ENCODE data around the gene UGT1A3. TPM values are rescaled to one million over a fixed set of nuclear protein-coding genes. Genes with fewer than 3 reads are reported as not detected.

UGT1A3 gene
- total RNA-seq, 1 donor from 2014 or later = not detected

DNA sequence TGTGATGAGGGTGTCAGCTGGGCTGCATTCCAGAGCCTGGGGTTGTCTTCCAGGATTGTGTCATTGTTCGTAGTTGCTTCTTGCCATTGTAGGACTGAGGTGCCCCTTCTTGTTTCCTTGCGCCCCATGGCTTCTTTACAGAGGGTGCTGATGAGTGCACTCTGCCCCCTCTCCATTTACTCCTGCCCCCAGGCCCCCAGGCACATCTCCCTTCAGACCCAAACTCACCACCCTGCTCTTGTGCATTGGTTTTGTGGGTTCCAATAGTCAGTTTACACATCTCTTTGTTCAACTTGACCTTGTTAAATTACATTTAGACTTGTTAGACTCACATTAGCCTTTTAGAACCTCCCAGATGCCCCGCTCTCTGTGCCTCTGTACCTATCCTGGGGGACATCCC lies 92.4 kb downstream of the UGT1A3 start:
- TF ChIP-seq, protein P1, sequence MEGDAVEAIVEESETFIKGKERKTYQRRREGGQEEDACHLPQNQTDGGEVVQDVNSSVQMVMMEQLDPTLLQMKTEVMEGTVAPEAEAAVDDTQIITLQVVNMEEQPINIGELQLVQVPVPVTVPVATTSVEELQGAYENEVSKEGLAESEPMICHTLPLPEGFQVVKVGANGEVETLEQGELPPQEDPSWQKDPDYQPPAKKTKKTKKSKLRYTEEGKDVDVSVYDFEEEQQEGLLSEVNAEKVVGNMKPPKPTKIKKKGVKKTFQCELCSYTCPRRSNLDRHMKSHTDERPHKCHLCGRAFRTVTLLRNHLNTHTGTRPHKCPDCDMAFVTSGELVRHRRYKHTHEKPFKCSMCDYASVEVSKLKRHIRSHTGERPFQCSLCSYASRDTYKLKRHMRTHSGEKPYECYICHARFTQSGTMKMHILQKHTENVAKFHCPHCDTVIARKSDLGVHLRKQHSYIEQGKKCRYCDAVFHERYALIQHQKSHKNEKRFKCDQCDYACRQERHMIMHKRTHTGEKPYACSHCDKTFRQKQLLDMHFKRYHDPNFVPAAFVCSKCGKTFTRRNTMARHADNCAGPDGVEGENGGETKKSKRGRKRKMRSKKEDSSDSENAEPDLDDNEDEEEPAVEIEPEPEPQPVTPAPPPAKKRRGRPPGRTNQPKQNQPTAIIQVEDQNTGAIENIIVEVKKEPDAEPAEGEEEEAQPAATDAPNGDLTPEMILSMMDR (IDR thresholded peaks at IDR 0.05; ENCODE audit: insufficient read depth, low read length, poor library complexity, severe bottlenecking) = no peak
- Histone ChIP-seq H3K27me3 (ENCODE audit: control insufficient read depth, insufficient read depth, low read length) (no peaks in the 10 kb centered on the region), H3K36me3 (ENCODE audit: control insufficient read depth, insufficient read depth, low read length) (no peaks in the 10 kb centered on the region), H3K4me3 (ENCODE audit: low read depth, low read length) (no peak overlapping the region)
- DNase-seq (ENCODE audit: low read depth) = no peak

DNA sequence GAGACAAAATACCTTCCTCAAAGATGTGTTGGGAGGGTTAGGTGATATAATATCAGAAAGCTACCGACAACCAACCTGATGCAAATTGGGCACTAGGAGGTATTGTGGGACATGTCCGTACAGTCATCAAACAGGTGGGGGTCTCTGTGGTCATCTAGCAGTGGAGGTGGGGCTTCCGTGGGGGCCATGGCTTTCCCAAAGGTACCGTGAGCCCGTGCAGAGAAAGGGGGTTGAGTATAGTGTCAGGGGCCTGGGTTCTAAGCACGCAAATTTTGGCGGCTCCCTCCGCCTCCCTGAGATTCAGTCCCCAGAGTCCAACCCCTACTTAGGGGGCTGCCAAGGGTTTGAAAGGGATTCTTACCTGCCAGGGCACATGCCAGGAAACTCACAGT lies 92.9 kb downstream of the UGT1A3 start:
- no peaks in the 10 kb centered on the region for H3K36me3 ChIP-seq (ENCODE audit: control insufficient read depth, insufficient read depth, low read length)

DNA sequence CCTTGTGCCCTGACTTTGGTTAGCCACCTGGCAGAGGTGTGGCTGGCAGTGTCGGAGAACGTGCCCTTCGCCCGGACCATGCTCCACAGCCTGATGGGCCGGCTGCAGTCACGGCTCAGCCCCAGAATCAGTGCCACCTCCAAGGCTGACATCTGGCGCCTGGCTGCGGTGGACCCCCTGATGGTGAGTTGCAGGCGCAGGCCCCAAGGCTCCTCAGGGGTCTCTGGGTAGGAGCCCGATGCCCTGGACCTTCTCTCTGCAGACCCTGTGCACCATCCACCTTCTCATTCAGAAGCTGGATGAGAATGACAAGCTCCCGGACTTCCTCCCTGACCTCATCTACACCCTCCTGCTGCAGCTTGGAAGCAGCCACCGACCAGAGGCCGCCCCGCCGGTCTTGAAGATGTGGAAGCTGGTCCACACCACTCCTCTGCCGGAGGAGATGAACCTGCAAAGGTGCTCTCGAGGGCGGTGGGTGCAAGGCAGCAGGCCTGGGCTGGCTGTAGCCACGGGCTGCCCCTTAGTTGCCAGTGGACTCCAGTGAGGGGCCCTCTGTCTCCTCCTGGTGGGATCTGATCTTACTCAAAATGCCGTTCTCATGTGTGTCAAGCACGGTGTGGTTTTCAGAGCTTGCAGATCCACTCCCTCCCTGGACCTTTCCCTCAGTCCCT lies 93.4 kb downstream of the UGT1A3 start:
- no peaks in the 10 kb centered on the region for H3K36me3 ChIP-seq (ENCODE audit: control insufficient read depth, insufficient read depth, low read length)
- DNase-seq (ENCODE audit: low read depth) = no peak
- H3K27me3 ChIP-seq (ENCODE audit: control insufficient read depth, insufficient read depth, low read length) = no peaks in the 10 kb centered on the region
- H3K4me3 ChIP-seq (ENCODE audit: low read depth, low read length) = no peak overlapping the region
- TF ChIP-seq, protein P1 (IDR thresholded peaks at IDR 0.05; ENCODE audit: insufficient read depth, low read length, poor library complexity, severe bottlenecking) = no peak

More for the DNA sequence above, 92.9 kb downstream of the UGT1A3 start:
- TF ChIP-seq, protein P1 (IDR thresholded peaks at IDR 0.05; ENCODE audit: insufficient read depth, low read length, poor library complexity, severe bottlenecking) = no peak
- no peak for DNase-seq (ENCODE audit: low read depth)
- H3K4me3 ChIP-seq (ENCODE audit: low read depth, low read length) = no peak overlapping the region
- H3K27me3 ChIP-seq (ENCODE audit: control insufficient read depth, insufficient read depth, low read length) = no peaks in the 10 kb centered on the region

Other genes with a start within 250 kb of the UGT1A3 start
- 46.9 and 49.8 TPM in 2 replicates for gene USP40, start 162.3 kb upstream of the UGT1A3 start, total RNA-seq
- gene UGT1A8, start 111.4 kb upstream of the UGT1A3 start, total RNA-seq = not detected in 2 replicates
- gene UGT1A10, start 92.6 kb upstream of the UGT1A3 start, total RNA-seq = not detected in 2 replicates
- not detected in 2 replicates for gene UGT1A9, start 57.1 kb upstream of the UGT1A3 start, total RNA-seq
- not detected in 2 replicates for gene UGT1A7, start 47.1 kb upstream of the UGT1A3 start, total RNA-seq
- gene UGT1A6, start 36.2 kb upstream of the UGT1A3 start, total RNA-seq = 0.13 and 0.27 TPM in 2 replicates
- gene UGT1A5, start 16.1 kb upstream of the UGT1A3 start, total RNA-seq = not detected in 2 replicates
- not detected in 2 replicates for gene UGT1A4, start 10.3 kb upstream of the UGT1A3 start, total RNA-seq
- not detected in 2 replicates for gene UGT1A1, start 31.2 kb downstream of the UGT1A3 start, total RNA-seq
- not detected in 2 replicates for gene MROH2A, start 49.3 kb downstream of the UGT1A3 start, total RNA-seq
- 6.5 and 13.4 TPM in 2 replicates for gene HJURP, start 125.5 kb downstream of the UGT1A3 start, total RNA-seq
- gene TRPM8, start 188.3 kb downstream of the UGT1A3 start, total RNA-seq = 0.07 and 0.96 TPM in 2 replicates

Measured in kidney epithelial cell (primary cell).